CD14-positive monocyte (primary cell): ENCODE measurements around the gene GIGYF2. TPM values are rescaled to one million over a fixed set of nuclear protein-coding genes. Genes with fewer than 3 reads are reported as not detected.

Experiments used
- DNase-seq, 3 donors: peaks; one replicate each; pipeline ENCODE4 v3.0.0-alpha.2; 2011 to 2022
- H2AFZ ChIP-seq: 2 replicates; pipeline ENCODE4 v1.6.0; 2012; ENCODE audit warnings: mild to moderate bottlenecking, low read depth, low read length, inconsistent platforms; ENCODE audit not compliant: insufficient read depth, poor library complexity, severe bottlenecking
- H3K27ac ChIP-seq, 2 donors: 1 replicate in 1 of 2; 2 replicates in 1 of 2; pipeline ENCODE4 v1.5.1; 2012 to 2013; ENCODE audit warnings: low read length in 2 of 2, control low read depth in 1 of 2, inconsistent platforms in 1 of 2, low read depth in 1 of 2, mild to moderate bottlenecking in 1 of 2
- H3K27me3 ChIP-seq, 2 donors: one replicate each; pipeline versions ENCODE4 v1.6.0 to v1.6.1; 2011 to 2013; ENCODE audit warnings: low read length in 2 of 2; ENCODE audit not compliant: control insufficient read depth in 2 of 2, insufficient read depth in 2 of 2
- H3K36me3 ChIP-seq, 2 donors: replicated peaks in 1 of 2; 1 replicate in 1 of 2; 2 replicates in 1 of 2; pipeline versions ENCODE4 v1.5.1 to v1.6.1; 2012 to 2013; ENCODE audit warnings: low read length in 2 of 2, control low read depth in 1 of 2, inconsistent platforms in 1 of 2, mild to moderate bottlenecking in 1 of 2; ENCODE audit not compliant: insufficient read depth in 2 of 2, control insufficient read depth in 1 of 2
- H3K4me1 ChIP-seq, 2 donors: 1 replicate in 1 of 2; 2 replicates in 1 of 2; pipeline versions ENCODE4 v1.5.1 to v1.6.1; 2012 to 2013; ENCODE audit warnings: low read length in 2 of 2, control low read depth in 1 of 2, inconsistent platforms in 1 of 2, mild to moderate bottlenecking in 1 of 2, moderate library complexity in 1 of 2; ENCODE audit not compliant: insufficient read depth in 2 of 2, control insufficient read depth in 1 of 2
- H3K4me2 ChIP-seq: replicated peaks from 2 replicates; pipeline ENCODE3; 2012; ENCODE audit warnings: low read length, moderate library complexity, mild to moderate bottlenecking; ENCODE audit not compliant: poor library complexity, severe bottlenecking; ENCODE audit errors: extremely low read depth
- H3K4me3 ChIP-seq, 3 experiments: fragments of 200-600 bp in 1 of 3; sonication (generic) in 1 of 3; replicated peaks in 1 of 3; 1 replicate in 2 of 3; 2 replicates in 1 of 3; pipeline ENCODE4 v1.5.1; 2011 to 2013; ENCODE audit warnings: low read length in 3 of 3, mild to moderate bottlenecking in 3 of 3, control low read depth in 2 of 3, low read depth in 2 of 3, inconsistent platforms in 1 of 3, moderate library complexity in 1 of 3
- H3K79me2 ChIP-seq: 2 replicates; pipeline ENCODE4 v1.6.0; 2012; ENCODE audit warnings: mild to moderate bottlenecking, control low read depth, inconsistent platforms, low read length, moderate library complexity; ENCODE audit not compliant: insufficient read depth
- H3K9ac ChIP-seq: 2 replicates; pipeline ENCODE4 v1.6.0; 2017; ENCODE audit warnings: low read length, mild to moderate bottlenecking; ENCODE audit not compliant: insufficient read depth, poor library complexity, severe bottlenecking
- H3K9me3 ChIP-seq, 2 donors: replicated peaks in 1 of 2; 1 replicate in 1 of 2; 2 replicates in 1 of 2; pipeline versions ENCODE4 v1.5.1 to v1.6.1; 2012 to 2013; ENCODE audit warnings: low read length in 2 of 2, control low read depth in 1 of 2; ENCODE audit not compliant: control insufficient read depth in 1 of 2, insufficient read depth in 1 of 2
- H4K20me1 ChIP-seq: 2 replicates; pipeline ENCODE4 v1.6.0; 2012; ENCODE audit warnings: mild to moderate bottlenecking, low read length, control low read depth, moderate library complexity; ENCODE audit not compliant: insufficient read depth
- H3K27ac Mint-ChIP-seq, 7 donors: one replicate each; pipeline ENCODE4 v1.8.0; 2020; ENCODE audit warnings: mild to moderate bottlenecking in 7 of 7, mixed read lengths in 7 of 7, moderate library complexity in 6 of 7, inconsistent platforms in 2 of 7
- H3K27me3 Mint-ChIP-seq, 3 donors: one replicate each; pipeline ENCODE4 v1.8.0; 2021 to 2022; ENCODE audit warnings: low read depth in 3 of 3, mild to moderate bottlenecking in 3 of 3, mixed read lengths in 3 of 3, moderate library complexity in 3 of 3, inconsistent platforms in 1 of 3
- H3K36me3 Mint-ChIP-seq, 2 donors: one replicate each; pipeline ENCODE4 v1.8.0; 2020; ENCODE audit warnings: mixed read lengths in 2 of 2, inconsistent platforms in 1 of 2, mild to moderate bottlenecking in 1 of 2
- H3K4me1 Mint-ChIP-seq: one replicate; pipeline ENCODE4 v1.8.0; 2020; ENCODE audit warnings: mild to moderate bottlenecking, mixed read lengths
- H3K4me3 Mint-ChIP-seq, 2 donors: one replicate each; pipeline ENCODE4 v1.8.0; 2020; ENCODE audit warnings: mild to moderate bottlenecking in 2 of 2, mixed read lengths in 2 of 2, moderate library complexity in 1 of 2
- H3K9me3 Mint-ChIP-seq, 7 donors: one replicate each; pipeline ENCODE4 v1.8.0; 2020 to 2022; ENCODE audit warnings: mixed read lengths in 7 of 7, mild to moderate bottlenecking in 6 of 7, moderate library complexity in 6 of 7, inconsistent platforms in 2 of 7
- CTCF ChIP-seq: fragments of 200-600 bp; IDR thresholded peaks from one replicate; pipeline ENCODE4 v1.8.0; 2022; ENCODE audit warnings: antibody characterized with exemption, mild to moderate bottlenecking
- WGBS: methylation state at CpG from one replicate; pipeline ENCODE4 v1.1.5; 2013; ENCODE audit warnings: missing lambda C conversion rate; ENCODE audit not compliant: insufficient coverage; 5-methylcytosine and 5-hydroxymethylcytosine counted together
- intact Hi-C, 2 donors: fragments of 100-400 bp; cut with micrococcal nuclease; formaldehyde crosslinking; loops; one replicate each; pipeline versions ENCODE4 v1.15.0 to v1.15.1; 2023
- polyA plus RNA-seq, 3 donors: library from polyadenylated mRNA; depleted of rRNA in 1 of 3; unstranded in 2 of 3; stranded (reverse) in 1 of 3; fragments of 300-500 nt in 2 of 3; fragments of >200 nt in 1 of 3; fragmentation: Illumina TruSeq in 2 of 3; gene quantifications; 1 replicate in 2 of 3; 2 replicates in 1 of 3; pipeline ENCODE4 v1.2.3, GENCODE V29; 2012 to 2021

Gene GIGYF2
- polyA plus RNA-seq, 3 donors: 7.7 to 20.7 (median 17.3) TPM

GRCh38 chr2:232750135-232750671 is 53.1 kb downstream of the GIGYF2 start:
- no peak for TF ChIP-seq CTCF
- no peak overlapping the region for H3K27ac ChIP-seq
- no peak overlapping the region for H3K4me3 ChIP-seq
- peaks cover 1% of the 10 kb centered on the region for H4K20me1 ChIP-seq
- H3K9me3 ChIP-seq: no peaks in the 10 kb centered on the region
- no peaks in the 10 kb centered on the region for H3K79me2 ChIP-seq
- H2AFZ ChIP-seq: no peak overlapping the region
- no peak overlapping the region for H3K9ac ChIP-seq
- no peaks in the 10 kb centered on the region for H3K27me3 ChIP-seq
- H3K36me3 ChIP-seq: peaks cover 64 to 79% of the 10 kb centered on the region in 2 donors
- Mint-ChIP-seq H3K4me1 (no peaks in the 10 kb centered on the region), H3K36me3 (peaks cover 55 to 75% of the 10 kb centered on the region in 2 donors), H3K27me3 (no peaks in the 10 kb centered on the region), H3K27ac (no peak overlapping the region), H3K9me3 (no peaks in the 10 kb centered on the region), H3K4me3 (no peak overlapping the region)
- intact Hi-C loops: no loop called here
- WGBS: no CpG with 5 or more reads among the region's 4 CpGs
- H3K4me2 ChIP-seq: no peak overlapping the region
- H3K4me1 ChIP-seq: no peaks in the 10 kb centered on the region
- no peak for DNase-seq

- H4K20me1 ChIP-seq: peaks cover 8% of the 10 kb centered on the region
- no peak overlapping the region for H3K4me3 Mint-ChIP-seq
- H3K9ac ChIP-seq: no peak overlapping the region
- H3K36me3 Mint-ChIP-seq: peaks cover 51 to 72% of the 10 kb centered on the region in 2 donors
- intact Hi-C loops: no loop called here
- no peaks in the 10 kb centered on the region for H3K79me2 ChIP-seq
- peaks cover 72 to 91% of the 10 kb centered on the region in 2 donors for H3K36me3 ChIP-seq
- H3K4me3 ChIP-seq: no peak overlapping the region
- no CpG with 5 or more reads among the region's 2 CpGs for WGBS
- H3K27ac ChIP-seq: no peak overlapping the region
- H3K4me2 ChIP-seq: no peak overlapping the region
- no peak for TF ChIP-seq CTCF
- H3K27me3 Mint-ChIP-seq: no peaks in the 10 kb centered on the region
- H3K27me3 ChIP-seq: no peaks in the 10 kb centered on the region
- peaks cover 0 to 2% (median 0%) of the 10 kb centered on the region in 7 donors for H3K9me3 Mint-ChIP-seq
- DNase-seq: no peak
- H3K9me3 ChIP-seq: no peaks in the 10 kb centered on the region
- H2AFZ ChIP-seq: no peak overlapping the region
- no peaks in the 10 kb centered on the region for H3K4me1 ChIP-seq
- H3K27ac Mint-ChIP-seq: peak overlapping the region in 2 of 7 donors; percentile 0 to 41
- no peaks in the 10 kb centered on the region for H3K4me1 Mint-ChIP-seq
Observed at GRCh38 chr2:232757905-232758304, 60.8 kb downstream of the GIGYF2 start.
